Measurements from ENCODE around the gene ZNF521.

GRCh38 chr18:25058521-25058920, 293.4 kb downstream of the ZNF521 start:
- TF ChIP-seq CTCF (conservative IDR thresholded peaks at IDR 0.05; ENCODE audit: low read length) = no peak
- no peak for TF ChIP-seq EZH2phosphoT487 (IDR thresholded peaks at IDR 0.05; ENCODE audit: borderline replicate concordance, low read depth, low read length)

All from OCI-LY7 (cell line).